ENCODE results near the gene PRKCA.
A peak's percentile ranks its signal among the peaks of the same experiment; 100 is the strongest.

PRKCA gene

GRCh38 chr17:66727634-66728570 lies 425.5 kb downstream of the PRKCA start:
- ChIA-PET CTCF (interaction anchor here (0.5 to 1.7 kb wide), 13 partner anchors 10 to 538 kb away, joined by 3 to 10 read pairs (median 3); no protein-coding TSS in a partner anchor), POLR2A (ENCODE audit: low non-redundant PET) (no interaction called here)
- TF ChIP-seq, protein P1, sequence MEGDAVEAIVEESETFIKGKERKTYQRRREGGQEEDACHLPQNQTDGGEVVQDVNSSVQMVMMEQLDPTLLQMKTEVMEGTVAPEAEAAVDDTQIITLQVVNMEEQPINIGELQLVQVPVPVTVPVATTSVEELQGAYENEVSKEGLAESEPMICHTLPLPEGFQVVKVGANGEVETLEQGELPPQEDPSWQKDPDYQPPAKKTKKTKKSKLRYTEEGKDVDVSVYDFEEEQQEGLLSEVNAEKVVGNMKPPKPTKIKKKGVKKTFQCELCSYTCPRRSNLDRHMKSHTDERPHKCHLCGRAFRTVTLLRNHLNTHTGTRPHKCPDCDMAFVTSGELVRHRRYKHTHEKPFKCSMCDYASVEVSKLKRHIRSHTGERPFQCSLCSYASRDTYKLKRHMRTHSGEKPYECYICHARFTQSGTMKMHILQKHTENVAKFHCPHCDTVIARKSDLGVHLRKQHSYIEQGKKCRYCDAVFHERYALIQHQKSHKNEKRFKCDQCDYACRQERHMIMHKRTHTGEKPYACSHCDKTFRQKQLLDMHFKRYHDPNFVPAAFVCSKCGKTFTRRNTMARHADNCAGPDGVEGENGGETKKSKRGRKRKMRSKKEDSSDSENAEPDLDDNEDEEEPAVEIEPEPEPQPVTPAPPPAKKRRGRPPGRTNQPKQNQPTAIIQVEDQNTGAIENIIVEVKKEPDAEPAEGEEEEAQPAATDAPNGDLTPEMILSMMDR (conservative IDR thresholded peaks at IDR 0.05; ENCODE audit: low read depth): peak; percentile 74
- peak overlapping the region; percentile 41 for H3K27ac ChIP-seq
- DNase-seq (ENCODE audit: low spot score): peak; percentile 68

- TF ChIP-seq, protein P1 (conservative IDR thresholded peaks at IDR 0.05; ENCODE audit: low read depth): no peak
- DNase-seq (ENCODE audit: low spot score): no peak
- H3K27ac ChIP-seq: no peak overlapping the region
- ChIA-PET POLR2A (ENCODE audit: low non-redundant PET) (no interaction called here), CTCF (no interaction called here)
These were observed 428.1 kb downstream of the PRKCA start for GRCh38 chr17:66730461-66730923.

DNA sequence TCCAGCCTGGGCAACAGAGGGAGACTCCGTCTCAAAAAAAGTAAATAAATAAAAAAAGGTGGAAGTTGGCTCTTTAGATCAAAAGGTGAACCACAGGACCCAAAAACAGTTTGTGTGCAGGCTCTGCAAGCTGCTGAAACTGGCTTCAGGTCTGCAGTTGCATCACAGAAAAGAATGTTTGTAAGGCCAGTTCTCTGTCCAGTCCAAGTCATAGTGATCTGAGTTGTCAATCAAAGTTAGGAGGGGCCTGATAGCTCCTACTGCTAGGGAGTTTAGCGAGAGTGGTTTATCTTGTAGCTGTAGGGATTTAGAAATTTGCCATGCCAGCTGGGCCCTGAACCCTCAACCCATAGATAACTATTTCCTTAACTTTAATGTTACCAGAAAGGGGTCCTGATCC lies 431.3 kb downstream of the PRKCA start:
- H3K27ac ChIP-seq: no peak overlapping the region
- CTCF ChIA-PET: no interaction called here
- TF ChIP-seq, protein P1 (conservative IDR thresholded peaks at IDR 0.05; ENCODE audit: low read depth): no peak
- POLR2A ChIA-PET (ENCODE audit: low non-redundant PET): no interaction called here
- no peak for DNase-seq (ENCODE audit: low spot score)

DNA sequence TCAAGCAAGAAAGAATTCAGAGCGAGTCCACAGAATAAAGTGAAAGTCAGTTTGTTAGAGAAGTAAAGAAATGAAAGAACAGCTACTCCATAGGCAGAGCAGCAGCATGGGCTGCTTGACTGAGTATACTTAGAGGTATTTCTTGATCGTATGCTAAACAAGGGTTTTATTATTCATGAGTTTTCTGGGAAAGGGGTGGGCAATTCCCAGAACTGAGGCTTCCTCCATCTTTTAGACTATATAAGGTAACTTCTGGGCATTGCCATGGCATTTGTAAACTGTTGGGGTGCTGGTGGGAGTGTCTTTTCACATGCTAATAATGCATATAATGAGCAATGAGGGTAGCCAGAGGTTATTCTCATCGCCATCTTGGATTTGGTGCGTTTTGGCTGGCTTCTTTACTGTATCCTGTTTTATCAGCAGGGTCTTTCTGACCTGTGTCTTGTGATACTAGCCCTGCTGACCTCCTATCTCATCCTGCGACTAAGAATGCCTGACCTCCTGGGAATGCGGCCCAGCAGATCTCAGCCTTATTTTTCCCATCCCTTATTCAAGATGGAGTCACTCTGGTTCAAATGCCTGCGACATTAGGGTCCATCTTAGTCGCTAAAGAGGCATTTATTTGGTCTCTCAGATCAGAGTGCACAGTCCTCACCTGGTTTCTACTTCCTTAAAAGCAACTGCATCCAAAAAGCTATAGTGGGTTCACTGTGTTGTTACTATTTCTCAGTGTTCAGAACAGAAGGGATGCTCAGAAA lies 432.0 kb downstream of the PRKCA start:
- ChIA-PET CTCF (no interaction called here), POLR2A (ENCODE audit: low non-redundant PET) (no interaction called here)
- TF ChIP-seq, protein P1 (conservative IDR thresholded peaks at IDR 0.05; ENCODE audit: low read depth): no peak
- no peak overlapping the region for H3K27ac ChIP-seq
- DNase-seq (ENCODE audit: low spot score): no peak

- CTCF ChIA-PET: interaction anchor here (0.9 to 1.6 kb wide), 2 partner anchors 9 to 12 kb away, joined by 3 to 7 read pairs; no protein-coding TSS in a partner anchor
- no peak for DNase-seq (ENCODE audit: low spot score)
These were observed 435.1 kb downstream of the PRKCA start for GRCh38 chr17:66737524-66737923.

GRCh38 chr17:66738301-66738700 lies 435.9 kb downstream of the PRKCA start:
- ChIA-PET CTCF (interaction anchor here (1.6 kb wide), 1 partner anchor 10 kb away, joined by 7 read pairs; no protein-coding TSS in a partner anchor), POLR2A (ENCODE audit: low non-redundant PET) (no interaction called here)
- DNase-seq (ENCODE audit: low spot score): no peak
- no peak overlapping the region for H3K27ac ChIP-seq
- TF ChIP-seq, protein P1 (conservative IDR thresholded peaks at IDR 0.05; ENCODE audit: low read depth): no peak

More at GRCh38 chr17:66737524-66737923, 435.1 kb downstream of the PRKCA start:
- H3K27ac ChIP-seq: no peak overlapping the region
- TF ChIP-seq, protein P1 (conservative IDR thresholded peaks at IDR 0.05; ENCODE audit: low read depth): no peak
- POLR2A ChIA-PET (ENCODE audit: low non-redundant PET): no interaction called here
